Measurements from ENCODE around the gene USP25. TPM values are rescaled to one million over a fixed set of nuclear protein-coding genes. Genes with fewer than 3 reads are reported as not detected.

The USP25 gene
- total and polyA plus RNA-seq, 9 of the 15 experiments (the other 6 are each of a cell fraction or from before 2014, with no cell fraction given), result 7.8 to 44.9 (median 31.4) TPM

DNA sequence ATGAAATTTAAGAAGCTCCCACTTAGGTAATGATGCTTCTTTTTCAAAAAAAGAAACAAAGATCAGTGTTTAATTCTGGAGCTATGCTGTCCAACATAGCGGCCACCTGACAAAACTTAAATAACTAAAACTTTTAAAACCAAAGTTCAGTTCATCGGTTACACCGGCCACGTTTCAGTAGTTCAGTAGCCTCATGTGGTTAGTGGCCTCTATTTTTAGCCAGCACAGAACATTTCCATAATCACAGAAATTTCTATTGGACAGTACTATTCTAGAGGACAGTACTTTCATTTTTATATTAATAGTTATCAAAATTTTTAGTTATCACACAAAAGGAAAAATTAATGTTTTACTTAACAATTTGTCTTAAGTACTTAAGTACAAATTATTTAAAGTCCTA lies 141.0 kb downstream of the USP25 start:
- in situ Hi-C loops (cut with MboI), result no loop called here
- no peaks in the 10 kb centered on the region for H3K79me2 ChIP-seq (ENCODE audit: control insufficient read depth, insufficient read depth, low read length)
- H3K27ac ChIP-seq (ENCODE audit: extremely low read depth, low read depth, low read length), result no peak overlapping the region
- no peak overlapping the region for H3K4me2 ChIP-seq (ENCODE audit: insufficient read depth, low read length)
- peaks cover 54% of the 10 kb centered on the region; the same call in 2 of the 3 replicates for H3K36me3 ChIP-seq (ENCODE audit: control insufficient read depth, insufficient read depth, low read length)
- ATAC-seq (no peak), DNase-seq (ENCODE audit: extremely low read depth in 1 of 4, low spot score in 3 of 4) (no peak), FAIRE-seq (no peak)
- intact Hi-C loops (cut with micrococcal nuclease), result no loop called here
- no peaks in the 10 kb centered on the region for H3K4me1 ChIP-seq (replicated peaks in 1 of 2; ENCODE audit: control insufficient read depth in 2 of 2, insufficient read depth in 2 of 2, low read length in 2 of 2)
- ChIA-PET POLR2A (no interaction called here), CTCF (ENCODE audit: low intra/inter-chr PET ratio) (no interaction called here)
- H3K9ac ChIP-seq (ENCODE audit: insufficient read depth in 1 of 2, low read depth in 2 of 2, low read length in 2 of 2), result no peak overlapping the region
- no peak overlapping the region for H2AFZ ChIP-seq (ENCODE audit: low read depth, low read length)
- no peaks in the 10 kb centered on the region for H3K27me3 ChIP-seq (ENCODE audit: control insufficient read depth in 2 of 2, insufficient read depth in 2 of 2, low read length in 2 of 2)
- no peak overlapping the region for H3K4me3 ChIP-seq
- BruUV-seq (replicated peaks), result no TSS peak
- no peaks in the 10 kb centered on the region for H3K9me3 ChIP-seq (replicated peaks; ENCODE audit: control insufficient read depth, insufficient read depth, low read depth, low read length)
- no peaks in the 10 kb centered on the region for H4K20me1 ChIP-seq (replicated peaks; ENCODE audit: control insufficient read depth, insufficient read depth, low read length)
- H3K9me1 ChIP-seq (ENCODE audit: control insufficient read depth, insufficient read depth, low read length), result no peaks in the 10 kb centered on the region
- WGBS (ENCODE audit: insufficient coverage, low coverage, missing lambda C conversion rate), result 95% methylated on average over 4 of the region's 4 CpGs
- TF ChIP-seq, protein P1, sequence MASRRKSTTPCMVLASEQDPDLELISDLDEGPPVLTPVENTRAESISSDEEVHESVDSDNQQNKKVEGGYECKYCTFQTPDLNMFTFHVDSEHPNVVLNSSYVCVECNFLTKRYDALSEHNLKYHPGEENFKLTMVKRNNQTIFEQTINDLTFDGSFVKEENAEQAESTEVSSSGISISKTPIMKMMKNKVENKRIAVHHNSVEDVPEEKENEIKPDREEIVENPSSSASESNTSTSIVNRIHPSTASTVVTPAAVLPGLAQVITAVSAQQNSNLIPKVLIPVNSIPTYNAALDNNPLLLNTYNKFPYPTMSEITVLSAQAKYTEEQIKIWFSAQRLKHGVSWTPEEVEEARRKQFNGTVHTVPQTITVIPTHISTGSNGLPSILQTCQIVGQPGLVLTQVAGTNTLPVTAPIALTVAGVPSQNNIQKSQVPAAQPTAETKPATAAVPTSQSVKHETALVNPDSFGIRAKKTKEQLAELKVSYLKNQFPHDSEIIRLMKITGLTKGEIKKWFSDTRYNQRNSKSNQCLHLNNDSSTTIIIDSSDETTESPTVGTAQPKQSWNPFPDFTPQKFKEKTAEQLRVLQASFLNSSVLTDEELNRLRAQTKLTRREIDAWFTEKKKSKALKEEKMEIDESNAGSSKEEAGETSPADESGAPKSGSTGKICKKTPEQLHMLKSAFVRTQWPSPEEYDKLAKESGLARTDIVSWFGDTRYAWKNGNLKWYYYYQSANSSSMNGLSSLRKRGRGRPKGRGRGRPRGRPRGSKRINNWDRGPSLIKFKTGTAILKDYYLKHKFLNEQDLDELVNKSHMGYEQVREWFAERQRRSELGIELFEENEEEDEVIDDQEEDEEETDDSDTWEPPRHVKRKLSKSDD (conservative IDR thresholded peaks at IDR 0.05; ENCODE audit: low read length), result no peak
- TF ChIP-seq, protein P2, sequence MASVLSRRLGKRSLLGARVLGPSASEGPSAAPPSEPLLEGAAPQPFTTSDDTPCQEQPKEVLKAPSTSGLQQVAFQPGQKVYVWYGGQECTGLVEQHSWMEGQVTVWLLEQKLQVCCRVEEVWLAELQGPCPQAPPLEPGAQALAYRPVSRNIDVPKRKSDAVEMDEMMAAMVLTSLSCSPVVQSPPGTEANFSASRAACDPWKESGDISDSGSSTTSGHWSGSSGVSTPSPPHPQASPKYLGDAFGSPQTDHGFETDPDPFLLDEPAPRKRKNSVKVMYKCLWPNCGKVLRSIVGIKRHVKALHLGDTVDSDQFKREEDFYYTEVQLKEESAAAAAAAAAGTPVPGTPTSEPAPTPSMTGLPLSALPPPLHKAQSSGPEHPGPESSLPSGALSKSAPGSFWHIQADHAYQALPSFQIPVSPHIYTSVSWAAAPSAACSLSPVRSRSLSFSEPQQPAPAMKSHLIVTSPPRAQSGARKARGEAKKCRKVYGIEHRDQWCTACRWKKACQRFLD (CRISPR knock-in tag; IDR thresholded peaks at IDR 0.05), result no peak
- TF ChIP-seq CSDE1 (IDR thresholded peaks at IDR 0.05) (no peak), NR1H2 (CRISPR knock-in tag; IDR thresholded peaks at IDR 0.05) (no peak), ARHGAP35 (IDR thresholded peaks at IDR 0.05; ENCODE audit: partially characterized antibody) (no peak), ZNF23 (CRISPR knock-in tag; IDR thresholded peaks at IDR 0.05) (no peak), ARID2 (IDR thresholded peaks at IDR 0.05) (no peak), ESRRA (IDR thresholded peaks at IDR 0.05; ENCODE audit: borderline replicate concordance, low read depth) (no peak), MYNN (IDR thresholded peaks at IDR 0.05) (no peak), MYNN (CRISPR knock-in tag; IDR thresholded peaks at IDR 0.05) (no peak)
- TF ChIP-seq, protein P3, sequence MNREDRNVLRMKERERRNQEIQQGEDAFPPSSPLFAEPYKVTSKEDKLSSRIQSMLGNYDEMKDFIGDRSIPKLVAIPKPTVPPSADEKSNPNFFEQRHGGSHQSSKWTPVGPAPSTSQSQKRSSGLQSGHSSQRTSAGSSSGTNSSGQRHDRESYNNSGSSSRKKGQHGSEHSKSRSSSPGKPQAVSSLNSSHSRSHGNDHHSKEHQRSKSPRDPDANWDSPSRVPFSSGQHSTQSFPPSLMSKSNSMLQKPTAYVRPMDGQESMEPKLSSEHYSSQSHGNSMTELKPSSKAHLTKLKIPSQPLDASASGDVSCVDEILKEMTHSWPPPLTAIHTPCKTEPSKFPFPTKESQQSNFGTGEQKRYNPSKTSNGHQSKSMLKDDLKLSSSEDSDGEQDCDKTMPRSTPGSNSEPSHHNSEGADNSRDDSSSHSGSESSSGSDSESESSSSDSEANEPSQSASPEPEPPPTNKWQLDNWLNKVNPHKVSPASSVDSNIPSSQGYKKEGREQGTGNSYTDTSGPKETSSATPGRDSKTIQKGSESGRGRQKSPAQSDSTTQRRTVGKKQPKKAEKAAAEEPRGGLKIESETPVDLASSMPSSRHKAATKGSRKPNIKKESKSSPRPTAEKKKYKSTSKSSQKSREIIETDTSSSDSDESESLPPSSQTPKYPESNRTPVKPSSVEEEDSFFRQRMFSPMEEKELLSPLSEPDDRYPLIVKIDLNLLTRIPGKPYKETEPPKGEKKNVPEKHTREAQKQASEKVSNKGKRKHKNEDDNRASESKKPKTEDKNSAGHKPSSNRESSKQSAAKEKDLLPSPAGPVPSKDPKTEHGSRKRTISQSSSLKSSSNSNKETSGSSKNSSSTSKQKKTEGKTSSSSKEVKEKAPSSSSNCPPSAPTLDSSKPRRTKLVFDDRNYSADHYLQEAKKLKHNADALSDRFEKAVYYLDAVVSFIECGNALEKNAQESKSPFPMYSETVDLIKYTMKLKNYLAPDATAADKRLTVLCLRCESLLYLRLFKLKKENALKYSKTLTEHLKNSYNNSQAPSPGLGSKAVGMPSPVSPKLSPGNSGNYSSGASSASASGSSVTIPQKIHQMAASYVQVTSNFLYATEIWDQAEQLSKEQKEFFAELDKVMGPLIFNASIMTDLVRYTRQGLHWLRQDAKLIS (CRISPR knock-in tag; IDR thresholded peaks at IDR 0.05), result no peak
- TF ChIP-seq, protein P4, sequence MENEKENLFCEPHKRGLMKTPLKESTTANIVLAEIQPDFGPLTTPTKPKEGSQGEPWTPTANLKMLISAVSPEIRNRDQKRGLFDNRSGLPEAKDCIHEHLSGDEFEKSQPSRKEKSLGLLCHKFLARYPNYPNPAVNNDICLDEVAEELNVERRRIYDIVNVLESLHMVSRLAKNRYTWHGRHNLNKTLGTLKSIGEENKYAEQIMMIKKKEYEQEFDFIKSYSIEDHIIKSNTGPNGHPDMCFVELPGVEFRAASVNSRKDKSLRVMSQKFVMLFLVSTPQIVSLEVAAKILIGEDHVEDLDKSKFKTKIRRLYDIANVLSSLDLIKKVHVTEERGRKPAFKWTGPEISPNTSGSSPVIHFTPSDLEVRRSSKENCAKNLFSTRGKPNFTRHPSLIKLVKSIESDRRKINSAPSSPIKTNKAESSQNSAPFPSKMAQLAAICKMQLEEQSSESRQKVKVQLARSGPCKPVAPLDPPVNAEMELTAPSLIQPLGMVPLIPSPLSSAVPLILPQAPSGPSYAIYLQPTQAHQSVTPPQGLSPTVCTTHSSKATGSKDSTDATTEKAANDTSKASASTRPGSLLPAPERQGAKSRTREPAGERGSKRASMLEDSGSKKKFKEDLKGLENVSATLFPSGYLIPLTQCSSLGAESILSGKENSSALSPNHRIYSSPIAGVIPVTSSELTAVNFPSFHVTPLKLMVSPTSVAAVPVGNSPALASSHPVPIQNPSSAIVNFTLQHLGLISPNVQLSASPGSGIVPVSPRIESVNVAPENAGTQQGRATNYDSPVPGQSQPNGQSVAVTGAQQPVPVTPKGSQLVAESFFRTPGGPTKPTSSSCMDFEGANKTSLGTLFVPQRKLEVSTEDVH (IDR thresholded peaks at IDR 0.05; ENCODE audit: low read depth, partially characterized antibody), result no peak
